NK-92 (cell line): ENCODE results near the gene HOXD11.

Experiments
- DNase-seq: peaks from one replicate; lab custom pipeline; 2025; ENCODE audit not compliant: unreplicated experiment; lab: John Stamatoyannopoulos, UW

HOXD11 gene

DNA sequence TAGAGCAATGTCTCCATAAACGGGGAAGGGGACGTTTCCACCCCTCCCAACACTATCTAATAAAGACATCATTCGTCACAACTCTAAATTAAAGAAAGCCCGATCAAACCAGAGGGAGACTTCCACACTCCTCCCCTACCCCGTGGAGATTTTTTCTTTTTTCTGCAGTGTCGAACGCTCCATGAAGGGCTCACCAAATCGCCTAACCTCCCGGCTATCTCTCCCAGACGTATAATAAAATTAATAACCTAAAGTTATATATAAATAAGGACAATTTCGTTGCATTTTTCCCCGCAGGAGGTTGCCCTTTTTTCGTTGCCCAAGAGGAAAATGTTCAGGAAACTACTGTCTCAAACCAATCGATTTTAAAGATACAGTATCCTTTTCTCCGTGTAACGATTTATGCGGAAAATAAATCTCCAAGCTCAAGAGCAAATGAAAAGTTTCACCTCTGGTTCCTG lies 25.7 kb upstream of the HOXD11 start:
- no peak for DNase-seq

DNA sequence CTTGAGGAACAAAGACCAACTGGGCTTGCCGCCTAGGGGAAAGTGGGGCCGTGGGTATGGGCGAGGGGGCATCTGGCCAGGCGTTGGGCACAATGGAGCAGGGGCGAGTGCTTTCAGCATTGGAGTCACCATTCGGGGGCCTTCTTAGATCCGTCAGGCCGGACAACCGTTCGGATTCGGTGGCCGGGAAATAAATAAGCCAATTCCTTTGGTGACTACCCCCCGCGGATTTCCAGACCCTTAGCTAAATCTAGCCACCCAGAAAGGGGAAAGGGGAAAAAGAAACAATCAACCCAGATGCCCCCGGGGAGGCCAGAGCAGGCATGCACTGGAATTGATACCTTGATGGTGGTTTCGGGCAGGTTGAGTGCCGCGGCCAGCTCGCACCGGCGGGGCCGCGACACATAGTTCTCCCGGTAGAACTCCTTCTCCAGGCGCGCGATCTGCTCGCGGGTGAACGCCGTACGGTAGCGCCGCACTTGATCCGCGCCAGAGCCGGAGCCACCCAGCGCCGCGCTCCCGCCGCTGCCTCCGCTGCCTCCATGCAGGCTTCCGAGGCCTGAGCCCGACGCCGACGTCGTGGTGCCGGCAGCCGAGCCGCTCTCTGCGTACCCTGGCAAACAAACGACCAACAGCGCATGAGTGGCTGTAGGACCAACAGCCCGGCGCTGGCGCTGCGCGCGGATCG lies 25.1 kb upstream of the HOXD11 start:
- DNase-seq = no peak

DNA sequence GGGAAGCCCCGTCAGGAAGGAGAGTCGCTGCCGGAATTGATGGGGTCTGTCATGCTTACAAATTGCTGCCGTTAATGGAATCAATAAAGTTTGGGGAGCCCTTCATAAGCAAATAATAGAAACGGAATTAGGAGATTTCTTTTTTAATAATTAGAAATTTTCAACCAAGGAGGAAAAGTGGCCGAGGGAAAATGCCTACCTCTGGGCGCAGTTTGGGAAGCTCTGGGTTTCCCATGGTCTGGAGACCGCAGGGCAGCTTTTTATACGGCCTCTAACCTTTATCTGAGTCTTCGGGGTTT lies 24.6 kb upstream of the HOXD11 start:
- no peak for DNase-seq

DNA sequence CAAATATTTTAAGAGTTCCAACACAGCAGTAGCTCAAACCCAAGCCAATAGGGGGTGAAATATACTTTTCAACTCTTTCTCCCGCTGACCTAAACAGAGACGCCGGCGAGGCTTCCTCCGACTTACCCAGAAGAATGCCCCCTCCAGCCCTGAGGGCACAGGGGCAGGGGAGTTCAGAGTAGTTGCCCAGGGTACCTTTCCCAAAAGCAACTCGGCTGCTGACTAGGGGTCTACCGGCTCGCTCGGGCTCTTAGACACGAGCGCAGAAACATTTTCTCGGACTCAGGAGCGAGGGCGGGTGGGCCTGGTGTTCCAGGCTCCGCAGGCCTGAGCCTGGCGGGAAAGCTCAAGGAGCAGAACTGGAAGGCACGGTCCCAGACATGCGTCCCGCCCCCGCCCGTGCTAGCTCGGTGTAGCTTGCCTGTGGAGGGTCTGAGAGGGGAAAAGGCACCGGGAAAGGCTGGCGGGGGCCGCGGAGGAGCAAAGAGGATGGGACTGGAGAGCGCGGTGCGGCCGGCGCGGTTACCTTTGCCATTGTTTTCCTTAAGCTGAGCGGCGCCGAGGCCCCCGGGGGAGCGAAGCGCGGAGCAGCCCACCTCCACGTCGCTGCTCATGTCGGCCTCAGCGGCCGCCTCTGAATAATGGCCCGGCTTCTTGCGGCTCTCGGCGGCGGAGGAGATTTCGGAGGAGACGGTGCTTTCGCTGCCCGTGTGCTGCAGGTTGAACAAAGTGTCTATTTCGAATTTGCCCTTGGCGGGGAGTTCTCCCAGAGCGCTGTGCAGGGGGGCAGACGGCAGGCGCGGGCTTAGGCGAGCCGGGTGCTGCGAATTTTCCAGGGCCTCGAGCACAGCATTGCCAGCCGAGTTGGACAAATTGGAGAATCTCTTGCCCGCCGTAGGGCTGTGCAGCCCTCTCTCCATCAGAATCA lies 24.0 kb upstream of the HOXD11 start:
- no peak for DNase-seq

DNA sequence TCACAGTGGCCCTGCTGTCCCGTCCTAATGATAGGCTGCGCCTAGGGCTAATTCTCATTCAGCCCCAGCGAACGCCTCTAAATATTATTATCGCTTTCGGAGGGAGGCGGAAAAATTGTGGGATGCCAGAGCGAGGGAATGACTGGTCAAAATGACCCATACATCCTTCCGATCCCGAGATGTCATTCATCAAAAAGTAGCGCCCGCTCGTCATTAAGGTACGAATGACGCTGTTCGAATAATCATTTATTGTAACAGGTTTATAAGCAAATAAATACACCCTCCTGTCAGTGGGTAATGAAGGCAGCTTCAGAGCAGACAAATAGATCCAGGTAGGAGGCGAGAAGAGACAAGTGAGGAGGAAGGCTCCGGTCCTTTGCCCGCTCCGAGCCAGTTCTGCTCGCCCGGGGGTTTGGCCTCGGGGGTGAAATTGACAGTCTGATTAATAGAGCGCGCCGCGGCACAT lies 23.3 kb upstream of the HOXD11 start, which contains the start of gene EVX2:
EVX2 (minus strand) TSS at position 167 of the 466 bp plus-strand sequence. CDS start 186 bp downstream, outside the sequence.
- DNase-seq = no peak

DNA sequence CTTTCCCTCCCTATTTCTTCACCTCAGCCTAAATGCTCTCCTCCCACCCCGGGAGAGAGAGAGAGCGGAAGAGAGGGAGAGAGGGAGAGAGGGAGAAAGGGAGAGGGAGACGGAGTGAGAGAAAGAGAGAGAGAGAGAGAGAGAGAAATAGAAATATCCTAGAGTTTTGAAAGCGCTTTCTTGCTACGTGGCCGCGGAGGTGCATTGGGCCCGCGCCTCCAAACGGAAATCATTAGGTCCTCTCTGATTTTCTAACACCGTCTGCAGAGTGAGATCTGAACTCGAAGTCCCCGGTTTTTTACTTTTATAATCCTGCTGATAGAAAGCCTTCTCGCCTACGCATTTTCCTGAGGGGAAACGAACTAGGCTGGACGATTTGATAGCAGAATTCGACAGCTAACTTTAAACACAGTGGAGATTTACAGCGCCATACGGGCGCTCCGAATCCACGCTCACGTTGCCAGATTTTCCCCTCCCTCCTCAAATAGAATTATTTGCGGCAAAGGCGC lies 22.4 kb upstream of the HOXD11 start:
- DNase-seq = no peak

DNA sequence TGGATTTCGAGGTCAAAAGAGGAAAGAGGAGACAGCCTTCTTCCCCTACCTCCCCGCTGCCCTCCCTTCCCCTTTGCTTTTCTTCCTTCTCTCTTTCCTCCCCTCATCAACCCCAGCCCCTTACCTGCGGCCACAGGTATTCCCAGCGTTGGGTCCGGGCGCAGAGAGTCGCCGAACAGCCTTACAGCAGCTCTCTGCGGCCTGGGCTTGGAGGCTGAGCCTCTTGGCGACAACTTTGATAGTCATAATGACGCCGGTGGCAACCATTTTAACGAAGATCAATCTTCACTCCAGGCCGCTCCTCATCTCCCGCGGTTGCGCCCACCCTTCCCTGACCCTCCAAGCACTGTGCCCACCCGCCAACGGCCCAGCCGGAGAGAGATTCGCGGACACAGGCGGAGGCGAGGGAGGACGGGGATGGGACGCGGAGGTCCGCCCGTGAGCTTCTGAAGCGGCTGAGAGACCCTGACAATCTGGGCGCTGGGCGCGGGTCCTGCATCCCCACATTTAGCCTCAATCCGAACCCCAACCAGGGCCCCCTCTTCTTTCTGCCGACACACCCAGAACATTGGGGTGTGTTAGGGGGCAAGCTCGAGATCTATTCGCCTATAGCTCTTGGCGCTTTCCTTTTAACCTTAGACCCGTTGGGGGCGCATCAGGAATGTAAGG lies 21.8 kb upstream of the HOXD11 start:
- DNase-seq = no peak

DNA sequence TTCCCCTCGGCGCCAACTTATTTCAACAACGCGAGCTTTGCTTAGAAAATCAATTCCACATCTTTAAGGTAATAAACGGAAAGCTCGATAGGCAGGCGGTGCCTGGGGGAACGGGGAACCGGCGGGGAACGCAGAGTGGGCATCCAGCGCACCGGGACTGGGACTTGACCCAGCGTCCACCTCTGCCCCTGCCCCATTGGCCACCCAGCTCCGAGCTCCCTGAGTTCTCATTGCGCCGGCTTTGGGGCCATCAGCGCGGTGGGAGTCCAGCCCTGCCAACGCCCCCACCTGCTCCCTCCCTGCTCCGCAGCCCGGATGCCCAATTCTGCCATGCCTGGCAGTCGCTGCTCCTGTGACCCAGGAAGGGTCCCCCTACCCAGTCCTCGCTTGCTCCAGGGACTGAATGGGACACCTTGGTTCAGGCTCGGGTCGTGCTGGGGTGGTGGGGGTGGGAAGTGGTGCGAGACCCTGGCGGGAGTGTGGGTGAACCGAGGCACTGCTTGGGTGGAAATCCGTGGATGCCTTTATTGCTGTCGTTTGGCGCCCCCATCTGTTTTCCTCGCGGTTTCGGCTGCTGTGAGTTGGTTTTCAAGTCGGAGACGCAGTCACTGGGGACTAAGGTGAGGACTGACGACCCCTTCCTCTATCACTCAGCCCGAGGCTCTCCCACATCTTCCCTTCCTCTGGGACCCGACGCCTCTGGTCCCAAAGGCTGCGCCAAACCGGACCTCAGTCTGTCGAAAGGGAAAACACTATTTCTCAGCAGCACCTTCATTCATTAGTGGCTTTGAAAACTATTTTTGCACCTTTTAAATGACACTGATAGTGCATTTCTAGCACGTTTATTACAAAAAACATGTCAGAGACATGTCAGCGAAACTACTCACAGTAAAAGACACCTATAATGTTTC lies 21.0 kb upstream of the HOXD11 start:
- no peak for DNase-seq

DNA sequence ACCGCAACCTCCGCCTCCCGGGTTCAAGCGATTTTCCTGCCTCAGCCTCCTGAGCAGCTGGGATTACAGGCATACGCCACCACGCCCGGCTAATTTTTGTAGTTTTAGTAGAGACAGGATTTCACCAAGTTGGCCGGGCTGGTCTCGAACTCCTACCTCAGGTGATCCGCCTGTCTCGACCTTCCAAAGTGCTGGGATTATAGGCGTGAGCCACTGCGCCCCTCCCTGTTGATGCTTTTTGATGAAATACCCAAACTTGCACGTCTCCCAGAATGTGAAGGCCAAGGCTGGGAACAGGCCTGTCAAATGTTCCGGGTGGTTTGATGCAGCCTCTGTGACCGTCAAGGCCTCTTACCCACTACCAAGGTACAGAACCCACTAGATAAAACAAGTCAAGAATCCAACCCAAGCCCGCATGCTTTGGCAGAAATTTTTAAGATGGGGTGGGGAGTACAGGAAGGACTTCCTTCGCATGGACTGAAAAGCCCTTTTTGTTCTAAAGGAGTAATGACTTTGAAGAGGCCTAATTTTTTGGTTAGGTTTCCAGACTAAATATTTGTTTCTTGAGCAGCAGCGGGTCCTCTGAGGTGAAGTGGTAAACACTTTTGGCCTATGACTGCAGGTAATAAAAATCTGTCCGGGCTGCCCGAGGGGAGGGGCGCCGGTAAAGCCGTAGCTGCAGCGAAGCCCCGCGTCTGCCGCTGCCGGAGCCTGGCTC lies 19.6 kb upstream of the HOXD11 start:
- no peak for DNase-seq

DNA sequence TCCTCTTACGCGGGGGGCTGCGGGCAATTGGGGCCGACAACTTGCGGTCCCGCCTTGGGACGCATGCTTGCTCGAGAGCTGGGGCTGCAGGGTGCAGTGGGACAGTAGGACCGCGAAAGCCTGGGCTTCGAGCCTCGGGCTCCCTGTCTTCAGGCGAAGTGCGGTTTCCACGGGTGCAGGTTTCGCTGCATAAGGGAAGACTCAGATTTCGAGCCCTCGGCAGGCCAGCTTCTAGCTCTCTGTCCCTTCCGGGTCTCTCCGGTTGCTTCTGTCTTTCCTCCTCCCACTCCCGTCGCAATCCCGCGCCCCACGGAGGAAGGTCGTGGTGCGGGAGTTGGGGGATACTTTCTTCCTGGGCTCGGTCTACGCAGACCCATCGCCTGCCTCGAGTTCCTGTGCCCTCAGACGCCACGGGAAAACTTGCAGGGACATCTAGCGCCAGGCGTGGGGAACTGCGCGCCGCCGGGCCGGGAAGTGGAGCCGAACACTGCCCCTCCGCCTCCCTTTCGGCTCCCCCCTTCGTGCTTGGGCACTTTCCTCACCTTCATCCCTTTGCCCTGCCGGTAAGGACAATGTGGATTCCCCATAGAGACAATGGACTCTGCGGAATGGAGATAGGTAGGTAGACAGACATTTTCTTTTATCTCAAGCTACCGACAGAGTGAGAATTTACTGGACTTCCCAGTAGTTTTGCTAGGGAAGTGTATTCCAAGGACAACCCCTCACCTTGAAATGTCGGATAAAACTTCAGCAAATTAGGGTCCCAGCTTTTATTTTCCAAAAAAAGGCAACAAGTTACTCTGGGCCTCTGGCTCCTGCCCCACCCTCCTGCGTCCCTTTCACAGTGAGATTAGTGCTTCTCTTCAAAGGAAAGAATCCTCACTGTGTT lies 18.8 kb upstream of the HOXD11 start:
- DNase-seq = no peak

DNA sequence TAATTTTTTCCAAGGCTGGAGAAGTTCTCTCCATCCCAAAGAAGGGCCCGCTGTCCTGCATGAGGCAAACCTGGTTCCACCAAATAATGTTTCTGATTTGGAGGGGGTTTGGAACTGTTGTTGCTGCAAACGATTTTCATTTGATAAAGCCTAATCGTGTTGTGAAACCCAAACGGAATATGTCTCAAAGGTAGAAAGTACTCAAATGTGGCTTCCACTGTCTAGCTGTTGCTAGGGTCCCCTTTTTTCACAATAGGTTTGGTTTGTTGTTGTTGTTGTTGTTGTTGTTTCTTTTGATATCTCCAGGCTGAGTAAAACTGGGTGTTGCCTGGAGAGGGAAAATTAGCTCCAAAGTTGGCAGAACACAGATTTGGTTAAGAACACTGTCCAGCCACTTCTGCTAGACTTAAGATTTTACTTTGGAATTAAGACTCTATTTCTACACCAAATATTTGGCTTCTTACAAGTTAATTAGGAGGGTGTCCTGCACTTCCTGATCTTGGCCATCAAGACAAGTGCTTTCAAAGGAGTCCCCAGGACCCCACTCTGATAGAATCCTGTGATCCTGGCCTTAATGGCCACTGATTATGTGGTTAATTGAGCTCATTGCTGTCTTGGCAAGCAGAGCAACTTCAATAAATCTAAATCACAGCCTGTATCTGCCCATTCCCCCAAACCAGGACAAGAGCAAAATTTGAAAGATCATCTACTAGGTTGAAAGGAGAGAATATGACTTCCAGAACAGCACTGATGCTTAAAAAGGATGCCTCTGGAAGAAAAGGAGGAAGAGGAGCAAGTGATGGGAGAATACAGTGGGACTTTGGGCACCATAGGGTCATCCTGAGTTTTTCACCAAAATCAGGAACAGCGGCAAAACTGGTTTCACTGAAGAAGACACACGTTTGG lies 17.9 kb upstream of the HOXD11 start:
- DNase-seq = no peak

DNA sequence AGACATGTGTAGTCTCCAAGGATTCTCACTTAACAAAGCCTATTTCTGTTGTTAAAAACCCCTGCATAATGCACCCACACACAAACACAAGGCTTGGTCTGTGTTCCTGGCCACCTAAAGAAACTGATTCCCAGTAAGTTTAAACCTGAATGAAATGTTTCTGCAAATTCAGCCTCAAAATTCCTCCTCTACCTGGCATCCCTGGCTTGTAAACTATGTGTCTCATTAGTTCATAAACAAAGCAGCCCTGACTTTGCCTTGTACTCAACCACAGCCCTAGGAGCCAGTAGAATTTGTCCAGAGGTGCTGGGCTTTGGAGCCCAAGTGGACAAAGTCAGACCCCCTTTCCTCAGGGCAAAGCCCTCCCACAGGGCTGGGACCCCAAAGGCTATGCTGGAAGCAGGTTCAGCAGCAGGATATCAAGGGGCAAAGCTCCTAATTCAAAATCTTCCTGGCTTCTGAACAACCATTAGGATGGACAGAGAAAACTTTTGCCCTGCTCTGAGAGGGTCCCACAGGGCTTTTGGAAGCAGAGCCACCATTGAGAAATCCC lies 17.2 kb upstream of the HOXD11 start:
- no peak for DNase-seq

DNA sequence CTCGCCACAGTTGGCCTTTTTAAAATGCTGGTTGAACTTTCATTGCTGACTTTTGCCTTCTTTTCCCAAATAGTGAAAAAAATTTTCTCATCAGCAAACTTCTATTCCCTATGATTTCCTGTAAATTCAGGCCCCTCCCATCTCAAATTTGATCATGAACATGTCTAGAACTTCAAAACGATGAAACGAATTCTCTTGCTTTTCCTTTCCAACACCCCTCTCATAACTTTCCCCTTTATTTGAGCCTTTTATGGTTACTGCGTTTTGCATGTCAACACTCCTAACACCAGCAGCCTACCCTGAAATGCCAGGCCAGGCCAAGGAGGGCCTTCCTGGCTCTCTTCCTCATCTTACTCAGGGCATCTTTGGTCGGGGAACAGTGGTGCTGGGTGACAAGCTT lies 16.2 kb upstream of the HOXD11 start:
- DNase-seq = no peak

DNA sequence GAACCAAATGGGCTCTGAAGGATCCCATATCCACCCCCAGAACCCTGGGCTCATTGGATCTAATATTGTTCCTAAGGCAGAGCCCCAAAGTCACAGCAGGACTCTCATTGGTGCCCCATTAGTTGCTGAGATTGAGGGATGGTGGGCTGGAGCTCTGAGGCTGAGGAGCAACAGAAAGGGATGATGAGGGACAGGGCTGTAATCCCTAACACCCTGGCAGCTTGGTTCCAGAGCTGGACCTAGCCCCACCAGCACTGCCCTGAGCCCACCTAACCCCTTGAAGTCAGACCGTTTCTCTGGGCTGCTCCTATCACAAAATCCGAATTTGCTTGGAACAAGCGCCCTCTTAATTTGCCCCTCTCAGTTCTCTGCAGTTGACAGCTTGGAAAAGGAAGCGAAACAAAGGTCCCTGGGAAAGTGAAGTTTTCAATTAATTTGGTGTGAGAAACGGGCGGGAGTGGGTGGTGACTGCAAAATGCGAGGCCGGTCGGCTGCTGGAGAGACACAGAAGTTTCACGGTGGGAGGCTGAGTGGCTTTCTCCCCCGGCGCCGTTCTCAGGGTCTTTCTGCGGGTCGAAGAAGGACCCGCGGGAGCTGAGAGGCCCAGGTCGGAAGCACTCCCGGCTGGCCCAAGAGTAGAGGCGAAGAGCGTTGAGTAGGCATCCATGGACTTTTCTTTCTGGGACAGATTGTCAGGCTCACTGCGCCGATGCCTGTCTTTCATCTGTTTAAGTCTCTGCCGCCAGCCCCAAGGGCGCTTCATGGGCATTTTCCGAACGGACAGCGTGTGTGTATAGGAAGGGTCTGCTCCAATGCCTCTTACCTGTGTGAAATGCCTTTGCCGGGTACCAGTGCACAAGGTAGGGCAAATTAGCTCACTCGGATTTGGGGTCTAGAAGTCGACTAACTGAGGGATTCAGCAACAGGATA lies 15.5 kb upstream of the HOXD11 start:
- DNase-seq = no peak

DNA sequence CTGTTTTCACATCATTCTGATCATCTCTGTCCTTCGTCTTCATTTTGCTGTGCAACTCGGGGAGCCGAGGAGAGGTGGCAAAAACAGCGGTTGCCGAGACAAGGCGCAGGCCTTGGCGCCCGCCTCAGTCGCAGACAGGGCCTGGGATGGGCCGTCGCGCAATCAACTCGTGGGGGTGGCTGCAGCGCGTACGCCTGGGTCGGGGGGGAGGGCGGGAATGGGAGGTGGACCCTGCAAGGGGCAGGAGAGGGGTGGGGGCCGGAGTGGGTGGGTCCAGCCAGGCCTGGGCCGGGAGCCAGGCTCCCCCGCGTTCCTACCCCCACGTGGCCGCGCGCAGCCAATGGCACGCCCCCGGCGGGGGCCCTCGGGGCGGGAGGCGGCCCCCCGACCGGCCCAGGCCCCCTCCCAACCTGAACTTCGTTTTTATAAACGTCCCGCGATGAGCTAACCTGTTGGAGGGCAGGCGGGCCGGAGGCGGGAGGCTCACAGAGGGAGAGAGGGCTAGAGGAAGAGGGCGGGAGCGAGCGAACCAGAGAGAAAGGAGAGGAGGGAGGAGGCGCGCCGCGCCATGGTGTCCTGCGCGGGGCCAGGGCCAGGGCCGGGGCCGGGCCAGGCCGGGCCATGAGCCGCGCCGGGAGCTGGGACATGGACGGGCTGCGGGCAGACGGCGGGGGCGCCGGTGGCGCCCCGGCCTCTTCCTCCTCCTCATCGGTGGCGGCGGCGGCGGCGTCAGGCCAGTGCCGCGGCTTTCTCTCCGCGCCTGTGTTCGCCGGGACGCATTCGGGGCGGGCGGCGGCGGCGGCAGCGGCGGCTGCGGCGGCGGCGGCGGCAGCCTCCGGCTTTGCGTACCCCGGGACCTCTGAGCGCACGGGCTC lies 14.6 kb upstream of the HOXD11 start, which contains the start of gene HOXD13:
HOXD13 (plus strand) TSS at position 452 of the 875 bp plus-strand sequence; CDS start at position 622, 170 bp downstream.
- no peak for DNase-seq
